Measurements from ENCODE around the gene FBXW5.

DNA sequence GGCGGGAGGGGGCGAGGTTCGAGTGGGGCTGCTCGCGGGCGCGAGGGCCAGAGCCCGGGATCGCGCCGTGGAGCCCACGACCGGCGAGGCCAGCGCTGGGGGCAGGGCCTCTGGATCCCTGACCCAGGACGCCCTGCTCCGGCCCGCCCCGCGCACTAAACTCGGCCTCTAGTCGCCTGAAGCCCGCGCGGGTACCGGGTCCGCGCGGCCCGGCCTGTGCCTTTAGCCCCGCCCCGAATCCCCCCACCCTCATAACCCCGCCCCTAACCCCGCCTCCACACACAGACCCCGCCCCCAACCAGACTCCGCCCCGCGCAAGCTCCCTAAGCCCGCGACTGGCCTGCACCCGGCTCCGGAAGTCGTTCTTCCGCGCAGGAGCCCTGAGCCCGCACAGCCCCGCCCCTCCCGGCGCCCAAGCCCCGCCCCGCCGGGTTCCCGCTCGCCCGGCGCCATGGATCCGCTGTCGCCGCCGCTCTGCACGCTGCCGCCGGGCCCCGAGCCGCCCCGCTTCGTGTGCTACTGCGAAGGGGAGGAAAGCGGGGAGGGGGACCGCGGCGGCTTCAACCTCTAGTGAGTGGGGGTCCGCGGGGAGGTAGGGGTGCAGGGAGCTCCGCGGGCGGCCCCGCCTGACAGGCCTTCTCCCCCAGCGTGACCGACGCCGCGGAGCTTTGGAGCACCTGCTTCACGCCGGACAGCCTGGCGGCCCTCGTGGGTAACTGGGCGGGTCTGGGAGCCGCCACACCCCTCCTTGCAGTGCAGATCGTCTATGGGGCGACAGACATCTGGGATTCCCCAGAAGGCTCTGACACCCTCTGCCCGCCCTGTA lies 47.7 kb upstream of the FBXW5 start, which contains the start of gene PAXX:
- TF ChIP-seq FOXP2 (optimal IDR thresholded peaks at IDR 0.05; ENCODE audit: borderline replicate concordance, extremely low read depth, extremely low read length, insufficient read depth) (no peak), POLR2AphosphoS5 (IDR thresholded peaks at IDR 0.05; ENCODE audit: low read depth, low read length) (peak; percentile 61; the same call in 1 of the 2 replicates), SIN3A (IDR thresholded peaks at IDR 0.05; ENCODE audit: borderline replicate concordance, insufficient read depth, low read length) (no peak), TAF1 (IDR thresholded peaks at IDR 0.05; ENCODE audit: borderline replicate concordance, insufficient read depth, low read length) (no peak)
- TF ChIP-seq, protein P1, sequence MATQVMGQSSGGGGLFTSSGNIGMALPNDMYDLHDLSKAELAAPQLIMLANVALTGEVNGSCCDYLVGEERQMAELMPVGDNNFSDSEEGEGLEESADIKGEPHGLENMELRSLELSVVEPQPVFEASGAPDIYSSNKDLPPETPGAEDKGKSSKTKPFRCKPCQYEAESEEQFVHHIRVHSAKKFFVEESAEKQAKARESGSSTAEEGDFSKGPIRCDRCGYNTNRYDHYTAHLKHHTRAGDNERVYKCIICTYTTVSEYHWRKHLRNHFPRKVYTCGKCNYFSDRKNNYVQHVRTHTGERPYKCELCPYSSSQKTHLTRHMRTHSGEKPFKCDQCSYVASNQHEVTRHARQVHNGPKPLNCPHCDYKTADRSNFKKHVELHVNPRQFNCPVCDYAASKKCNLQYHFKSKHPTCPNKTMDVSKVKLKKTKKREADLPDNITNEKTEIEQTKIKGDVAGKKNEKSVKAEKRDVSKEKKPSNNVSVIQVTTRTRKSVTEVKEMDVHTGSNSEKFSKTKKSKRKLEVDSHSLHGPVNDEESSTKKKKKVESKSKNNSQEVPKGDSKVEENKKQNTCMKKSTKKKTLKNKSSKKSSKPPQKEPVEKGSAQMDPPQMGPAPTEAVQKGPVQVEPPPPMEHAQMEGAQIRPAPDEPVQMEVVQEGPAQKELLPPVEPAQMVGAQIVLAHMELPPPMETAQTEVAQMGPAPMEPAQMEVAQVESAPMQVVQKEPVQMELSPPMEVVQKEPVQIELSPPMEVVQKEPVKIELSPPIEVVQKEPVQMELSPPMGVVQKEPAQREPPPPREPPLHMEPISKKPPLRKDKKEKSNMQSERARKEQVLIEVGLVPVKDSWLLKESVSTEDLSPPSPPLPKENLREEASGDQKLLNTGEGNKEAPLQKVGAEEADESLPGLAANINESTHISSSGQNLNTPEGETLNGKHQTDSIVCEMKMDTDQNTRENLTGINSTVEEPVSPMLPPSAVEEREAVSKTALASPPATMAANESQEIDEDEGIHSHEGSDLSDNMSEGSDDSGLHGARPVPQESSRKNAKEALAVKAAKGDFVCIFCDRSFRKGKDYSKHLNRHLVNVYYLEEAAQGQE (IDR thresholded peaks at IDR 0.05; ENCODE audit: insufficient read depth in 1 of 2, low read depth in 2 of 2, low read length in 2 of 2): no peak
